Stimulated activated memory B cell treated with anti-CD40 and anti-IgM and Interleukin-4, amounts not matched to agents 10 μg/mL and 1 μg/mL and 100 μg/mL, for 72 hours (primary cell): ENCODE results near the gene CDC42EP1.
A peak's percentile ranks its signal among the peaks of the same experiment; 100 is the strongest.
"Not testable (repeated sequence)": the region's sequence is repeated elsewhere in the genome, so short reads cannot be mapped to it uniquely, and the experiment has no call there.

ENCODE experiments used
- ATAC-seq: fragments of 150-1000 bp; cut with Tn5 transposase; 2 replicates; pipeline ENCODE4 v1.10.0; 2021
- H3K27ac Mint-ChIP-seq: one replicate; pipeline ENCODE4 v1.8.0; 2022; ENCODE audit warnings: mild to moderate bottlenecking, mixed read lengths
- H3K27me3 Mint-ChIP-seq: one replicate; pipeline ENCODE4 v1.8.0; 2022; ENCODE audit warnings: mixed read lengths
- H3K36me3 Mint-ChIP-seq: one replicate; pipeline ENCODE4 v1.8.0; 2022; ENCODE audit warnings: mixed read lengths
- H3K4me1 Mint-ChIP-seq: one replicate; pipeline ENCODE4 v1.8.0; 2022; ENCODE audit warnings: mixed read lengths
- H3K4me3 Mint-ChIP-seq: one replicate; pipeline ENCODE4 v1.8.0; 2022; ENCODE audit warnings: mild to moderate bottlenecking, moderate library complexity, mixed read lengths
- H3K9me3 Mint-ChIP-seq: one replicate; pipeline ENCODE4 v1.8.0; 2022; ENCODE audit warnings: mixed read lengths

Gene CDC42EP1

GRCh38 chr22:37571992-37572373 lies 11.7 kb downstream of the CDC42EP1 start:
- no peak for ATAC-seq
- Mint-ChIP-seq H3K27ac (no peak overlapping the region), H3K9me3 (no peaks in the 10 kb centered on the region), H3K4me1 (peaks cover 8% of the 10 kb centered on the region), H3K4me3 (no peak overlapping the region), H3K27me3 (peaks cover 56% of the 10 kb centered on the region), H3K36me3 (no peaks in the 10 kb centered on the region)

- H3K27ac Mint-ChIP-seq: no peak overlapping the region
Observed at GRCh38 chr22:37575490-37576003, 15.3 kb downstream of the CDC42EP1 start.

GRCh38 chr22:37578002-37578401 lies 17.7 kb downstream of the CDC42EP1 start:
- H3K36me3 Mint-ChIP-seq: no peaks in the 10 kb centered on the region
- no peaks in the 10 kb centered on the region for H3K9me3 Mint-ChIP-seq
- H3K27me3 Mint-ChIP-seq: peaks cover 46% of the 10 kb centered on the region
- no peak overlapping the region for H3K27ac Mint-ChIP-seq
- no peaks in the 10 kb centered on the region for H3K4me1 Mint-ChIP-seq
- ATAC-seq: no peak
- no peak overlapping the region for H3K4me3 Mint-ChIP-seq

More at GRCh38 chr22:37575490-37576003, 15.3 kb downstream of the CDC42EP1 start:
- H3K36me3 Mint-ChIP-seq: no peaks in the 10 kb centered on the region
- H3K27me3 Mint-ChIP-seq: peaks cover 49% of the 10 kb centered on the region
- no peaks in the 10 kb centered on the region for H3K4me1 Mint-ChIP-seq
- H3K4me3 Mint-ChIP-seq: no peak overlapping the region
- no peak for ATAC-seq
- no peaks in the 10 kb centered on the region for H3K9me3 Mint-ChIP-seq

- Mint-ChIP-seq H3K36me3 (no peaks in the 10 kb centered on the region), H3K4me1 (no peaks in the 10 kb centered on the region), H3K27ac (no peak overlapping the region), H3K4me3 (no peak overlapping the region), H3K9me3 (no peaks in the 10 kb centered on the region), H3K27me3 (peaks cover 57% of the 10 kb centered on the region)
- no peak for ATAC-seq
Observed at GRCh38 chr22:37581504-37581903, 21.2 kb downstream of the CDC42EP1 start.

GRCh38 chr22:37582526-37582925 lies 22.2 kb downstream of the CDC42EP1 start:
- no peak overlapping the region for H3K27ac Mint-ChIP-seq
- H3K27me3 Mint-ChIP-seq: peaks cover 56% of the 10 kb centered on the region
- no peak overlapping the region for H3K4me3 Mint-ChIP-seq
- H3K9me3 Mint-ChIP-seq: no peaks in the 10 kb centered on the region
- no peak for ATAC-seq
- no peaks in the 10 kb centered on the region for H3K36me3 Mint-ChIP-seq
- H3K4me1 Mint-ChIP-seq: no peaks in the 10 kb centered on the region

GRCh38 chr22:37588546-37589215 lies 28.4 kb downstream of the CDC42EP1 start:
- ATAC-seq: no peak
- no peaks in the 10 kb centered on the region for H3K36me3 Mint-ChIP-seq
- H3K27me3 Mint-ChIP-seq: peaks cover 35% of the 10 kb centered on the region
- H3K4me3 Mint-ChIP-seq: no peak overlapping the region
- H3K9me3 Mint-ChIP-seq: no peaks in the 10 kb centered on the region
- peaks cover 10% of the 10 kb centered on the region for H3K4me1 Mint-ChIP-seq
- no peak overlapping the region for H3K27ac Mint-ChIP-seq

GRCh38 chr22:37589636-37590035 lies 29.4 kb downstream of the CDC42EP1 start:
- no peaks in the 10 kb centered on the region for H3K36me3 Mint-ChIP-seq
- peaks cover 10% of the 10 kb centered on the region for H3K4me1 Mint-ChIP-seq
- no peak overlapping the region for H3K4me3 Mint-ChIP-seq
- no peak for ATAC-seq
- H3K27ac Mint-ChIP-seq: no peak overlapping the region
- peaks cover 39% of the 10 kb centered on the region for H3K27me3 Mint-ChIP-seq
- H3K9me3 Mint-ChIP-seq: no peaks in the 10 kb centered on the region

GRCh38 chr22:37591081-37591480 lies 30.8 kb downstream of the CDC42EP1 start:
- not testable (repeated sequence) for H3K4me3 Mint-ChIP-seq, H3K27ac Mint-ChIP-seq, ATAC-seq, H3K9me3 Mint-ChIP-seq, H3K36me3 Mint-ChIP-seq
- peaks cover 10% of the 10 kb centered on the region for H3K4me1 Mint-ChIP-seq
- H3K27me3 Mint-ChIP-seq: peaks cover 40% of the 10 kb centered on the region

- H3K9me3 Mint-ChIP-seq: no peaks in the 10 kb centered on the region
- ATAC-seq: no peak
- H3K4me3 Mint-ChIP-seq: peak overlapping the region; percentile 80
Observed at GRCh38 chr22:37591823-37592404, 31.6 kb downstream of the CDC42EP1 start.

GRCh38 chr22:37594237-37594636 lies 34.0 kb downstream of the CDC42EP1 start:
- H3K4me1 Mint-ChIP-seq: peaks cover 10% of the 10 kb centered on the region
- ATAC-seq: no peak
- no peak overlapping the region for H3K4me3 Mint-ChIP-seq
- no peak overlapping the region for H3K27ac Mint-ChIP-seq
- H3K9me3 Mint-ChIP-seq: no peaks in the 10 kb centered on the region
- H3K27me3 Mint-ChIP-seq: peaks cover 20% of the 10 kb centered on the region
- no peaks in the 10 kb centered on the region for H3K36me3 Mint-ChIP-seq

More at GRCh38 chr22:37591823-37592404, 31.6 kb downstream of the CDC42EP1 start:
- H3K27ac Mint-ChIP-seq: peak overlapping the region; percentile 50
- H3K27me3 Mint-ChIP-seq: peaks cover 37% of the 10 kb centered on the region
- H3K4me1 Mint-ChIP-seq: peaks cover 10% of the 10 kb centered on the region
- no peaks in the 10 kb centered on the region for H3K36me3 Mint-ChIP-seq

- no peaks in the 10 kb centered on the region for H3K9me3 Mint-ChIP-seq
Observed at GRCh38 chr22:37599153-37599552, 38.9 kb downstream of the CDC42EP1 start.

GRCh38 chr22:37601203-37601539 lies 40.9 kb downstream of the CDC42EP1 start:
- no peaks in the 10 kb centered on the region for H3K9me3 Mint-ChIP-seq
- H3K27me3 Mint-ChIP-seq: peaks cover 26% of the 10 kb centered on the region
- H3K27ac Mint-ChIP-seq: no peak overlapping the region
- peaks cover 10% of the 10 kb centered on the region for H3K4me1 Mint-ChIP-seq
- no peaks in the 10 kb centered on the region for H3K36me3 Mint-ChIP-seq
- no peak for ATAC-seq
- H3K4me3 Mint-ChIP-seq: no peak overlapping the region

More at GRCh38 chr22:37599153-37599552, 38.9 kb downstream of the CDC42EP1 start:
- no peak for ATAC-seq
- Mint-ChIP-seq H3K27ac (no peak overlapping the region), H3K27me3 (peaks cover 32% of the 10 kb centered on the region), H3K4me1 (peaks cover 10% of the 10 kb centered on the region), H3K36me3 (no peaks in the 10 kb centered on the region), H3K4me3 (no peak overlapping the region)

GRCh38 chr22:37601540-37602442 lies 41.5 kb downstream of the CDC42EP1 start:
- peaks cover 10% of the 10 kb centered on the region for H3K4me1 Mint-ChIP-seq
- H3K27me3 Mint-ChIP-seq: peaks cover 26% of the 10 kb centered on the region
- H3K4me3 Mint-ChIP-seq: no peak overlapping the region
- H3K27ac Mint-ChIP-seq: no peak overlapping the region
- ATAC-seq: peak; percentile 53
- H3K9me3 Mint-ChIP-seq: no peaks in the 10 kb centered on the region
- H3K36me3 Mint-ChIP-seq: no peaks in the 10 kb centered on the region

- not testable (repeated sequence) for H3K4me3 Mint-ChIP-seq, H3K27ac Mint-ChIP-seq, ATAC-seq, H3K9me3 Mint-ChIP-seq, H3K36me3 Mint-ChIP-seq
- peaks cover 26% of the 10 kb centered on the region for H3K27me3 Mint-ChIP-seq
- H3K4me1 Mint-ChIP-seq: peaks cover 12% of the 10 kb centered on the region
Observed at GRCh38 chr22:37602546-37603277, 42.4 kb downstream of the CDC42EP1 start.

GRCh38 chr22:37604074-37604473 lies 43.8 kb downstream of the CDC42EP1 start:
- Mint-ChIP-seq H3K4me3 (no peak overlapping the region), H3K27me3 (peaks cover 23% of the 10 kb centered on the region)
- ATAC-seq: no peak

More at GRCh38 chr22:37604074-37604473, 43.8 kb downstream of the CDC42EP1 start:
- Mint-ChIP-seq H3K4me1 (peaks cover 18% of the 10 kb centered on the region), H3K9me3 (no peaks in the 10 kb centered on the region), H3K27ac (no peak overlapping the region), H3K36me3 (no peaks in the 10 kb centered on the region)
